WTC11 (cell line): ENCODE data around the gene HAVCR2.

Source experiments
- IRF2 ChIP-seq: sonication (generic); formaldehyde crosslinking; IDR thresholded peaks from 2 replicates; pipeline ENCODE4 v1.8.0; 2022; ENCODE audit warnings: low read depth, missing genetic modification reagents, borderline replicate concordance
- NFE2L1 ChIP-seq: sonication (generic); formaldehyde crosslinking; IDR thresholded peaks from 2 replicates; pipeline ENCODE4 v1.8.1; 2023; ENCODE audit warnings: missing genetic modification reagents
- SP1 ChIP-seq: sonication (generic); formaldehyde crosslinking; conservative IDR thresholded peaks from 2 replicates; pipeline ENCODE4 v1.8.1; 2022; ENCODE audit warnings: missing genetic modification reagents
- TP53 ChIP-seq: sonication (generic); formaldehyde crosslinking; IDR thresholded peaks from 2 replicates; pipeline ENCODE4 v1.8.1; 2023; ENCODE audit warnings: mild to moderate bottlenecking, missing genetic modification reagents
- ZNF232 ChIP-seq: sonication (generic); formaldehyde crosslinking; IDR thresholded peaks from 2 replicates; pipeline ENCODE4 v1.8.0; 2022; ENCODE audit warnings: mild to moderate bottlenecking, missing genetic modification reagents
- TF ChIP-seq, protein P1 (sequence below): sonication (generic); formaldehyde crosslinking; conservative IDR thresholded peaks from 2 replicates; pipeline ENCODE4 v1.8.1; 2023; ENCODE audit warnings: mild to moderate bottlenecking, low read depth, missing genetic modification reagents, moderate library complexity
- TF ChIP-seq, protein P2 (sequence below): sonication (generic); formaldehyde crosslinking; conservative IDR thresholded peaks from 2 replicates; pipeline ENCODE4 v1.8.1; 2022; ENCODE audit warnings: mild to moderate bottlenecking, missing genetic modification reagents
- TF ChIP-seq, protein P3 (sequence below): fragments of 200-600 bp; IDR thresholded peaks from 2 replicates; pipeline ENCODE4 v1.8.0; 2022; ENCODE audit warnings: antibody characterized with exemption
- TF ChIP-seq, protein P4 (sequence below): sonication (generic); formaldehyde crosslinking; IDR thresholded peaks from 2 replicates; pipeline ENCODE4 v1.8.0; 2022; ENCODE audit warnings: mild to moderate bottlenecking, missing genetic modification reagents
- TF ChIP-seq, protein P5 (sequence below): sonication (generic); formaldehyde crosslinking; IDR thresholded peaks from 2 replicates; pipeline ENCODE4 v1.8.1; 2022; ENCODE audit warnings: missing genetic modification reagents, borderline replicate concordance

DNA sequence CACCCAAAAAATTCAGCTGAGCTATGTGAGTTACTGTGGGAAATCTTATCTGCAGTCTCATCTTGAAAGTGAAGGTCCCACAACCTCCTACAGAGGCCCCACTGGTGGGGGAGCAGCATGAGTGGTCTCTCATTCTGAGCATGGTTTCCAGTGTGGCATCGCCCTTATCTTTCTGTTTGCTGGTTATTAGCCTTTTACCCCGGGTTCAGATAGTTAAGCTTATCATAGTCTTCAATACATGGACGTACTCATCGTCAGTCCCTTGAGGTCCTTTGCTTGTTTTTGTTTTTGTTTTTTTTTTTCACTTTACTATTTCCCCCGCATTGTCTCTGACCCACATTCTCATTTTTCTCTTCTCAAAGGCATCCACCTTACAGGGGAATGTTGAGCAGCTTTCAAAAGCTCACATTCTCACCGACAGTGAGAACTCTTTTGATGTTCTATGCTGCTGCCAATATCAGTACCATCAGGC is 7.7 kb upstream of the HAVCR2 start:
- TF ChIP-seq, protein P1, sequence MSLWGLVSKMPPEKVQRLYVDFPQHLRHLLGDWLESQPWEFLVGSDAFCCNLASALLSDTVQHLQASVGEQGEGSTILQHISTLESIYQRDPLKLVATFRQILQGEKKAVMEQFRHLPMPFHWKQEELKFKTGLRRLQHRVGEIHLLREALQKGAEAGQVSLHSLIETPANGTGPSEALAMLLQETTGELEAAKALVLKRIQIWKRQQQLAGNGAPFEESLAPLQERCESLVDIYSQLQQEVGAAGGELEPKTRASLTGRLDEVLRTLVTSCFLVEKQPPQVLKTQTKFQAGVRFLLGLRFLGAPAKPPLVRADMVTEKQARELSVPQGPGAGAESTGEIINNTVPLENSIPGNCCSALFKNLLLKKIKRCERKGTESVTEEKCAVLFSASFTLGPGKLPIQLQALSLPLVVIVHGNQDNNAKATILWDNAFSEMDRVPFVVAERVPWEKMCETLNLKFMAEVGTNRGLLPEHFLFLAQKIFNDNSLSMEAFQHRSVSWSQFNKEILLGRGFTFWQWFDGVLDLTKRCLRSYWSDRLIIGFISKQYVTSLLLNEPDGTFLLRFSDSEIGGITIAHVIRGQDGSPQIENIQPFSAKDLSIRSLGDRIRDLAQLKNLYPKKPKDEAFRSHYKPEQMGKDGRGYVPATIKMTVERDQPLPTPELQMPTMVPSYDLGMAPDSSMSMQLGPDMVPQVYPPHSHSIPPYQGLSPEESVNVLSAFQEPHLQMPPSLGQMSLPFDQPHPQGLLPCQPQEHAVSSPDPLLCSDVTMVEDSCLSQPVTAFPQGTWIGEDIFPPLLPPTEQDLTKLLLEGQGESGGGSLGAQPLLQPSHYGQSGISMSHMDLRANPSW (CRISPR knock-in tag): no peak
- TF ChIP-seq, protein P2, sequence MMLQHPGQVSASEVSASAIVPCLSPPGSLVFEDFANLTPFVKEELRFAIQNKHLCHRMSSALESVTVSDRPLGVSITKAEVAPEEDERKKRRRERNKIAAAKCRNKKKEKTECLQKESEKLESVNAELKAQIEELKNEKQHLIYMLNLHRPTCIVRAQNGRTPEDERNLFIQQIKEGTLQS (CRISPR knock-in tag): no peak
- TF ChIP-seq, protein P3, sequence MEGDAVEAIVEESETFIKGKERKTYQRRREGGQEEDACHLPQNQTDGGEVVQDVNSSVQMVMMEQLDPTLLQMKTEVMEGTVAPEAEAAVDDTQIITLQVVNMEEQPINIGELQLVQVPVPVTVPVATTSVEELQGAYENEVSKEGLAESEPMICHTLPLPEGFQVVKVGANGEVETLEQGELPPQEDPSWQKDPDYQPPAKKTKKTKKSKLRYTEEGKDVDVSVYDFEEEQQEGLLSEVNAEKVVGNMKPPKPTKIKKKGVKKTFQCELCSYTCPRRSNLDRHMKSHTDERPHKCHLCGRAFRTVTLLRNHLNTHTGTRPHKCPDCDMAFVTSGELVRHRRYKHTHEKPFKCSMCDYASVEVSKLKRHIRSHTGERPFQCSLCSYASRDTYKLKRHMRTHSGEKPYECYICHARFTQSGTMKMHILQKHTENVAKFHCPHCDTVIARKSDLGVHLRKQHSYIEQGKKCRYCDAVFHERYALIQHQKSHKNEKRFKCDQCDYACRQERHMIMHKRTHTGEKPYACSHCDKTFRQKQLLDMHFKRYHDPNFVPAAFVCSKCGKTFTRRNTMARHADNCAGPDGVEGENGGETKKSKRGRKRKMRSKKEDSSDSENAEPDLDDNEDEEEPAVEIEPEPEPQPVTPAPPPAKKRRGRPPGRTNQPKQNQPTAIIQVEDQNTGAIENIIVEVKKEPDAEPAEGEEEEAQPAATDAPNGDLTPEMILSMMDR: no peak
- TF ChIP-seq IRF2 (CRISPR knock-in tag) (no peak), ZNF232 (CRISPR knock-in tag) (no peak), NFE2L1 (CRISPR knock-in tag) (no peak), SP1 (CRISPR knock-in tag) (no peak), TP53 (CRISPR knock-in tag) (no peak)
- TF ChIP-seq, protein P4, sequence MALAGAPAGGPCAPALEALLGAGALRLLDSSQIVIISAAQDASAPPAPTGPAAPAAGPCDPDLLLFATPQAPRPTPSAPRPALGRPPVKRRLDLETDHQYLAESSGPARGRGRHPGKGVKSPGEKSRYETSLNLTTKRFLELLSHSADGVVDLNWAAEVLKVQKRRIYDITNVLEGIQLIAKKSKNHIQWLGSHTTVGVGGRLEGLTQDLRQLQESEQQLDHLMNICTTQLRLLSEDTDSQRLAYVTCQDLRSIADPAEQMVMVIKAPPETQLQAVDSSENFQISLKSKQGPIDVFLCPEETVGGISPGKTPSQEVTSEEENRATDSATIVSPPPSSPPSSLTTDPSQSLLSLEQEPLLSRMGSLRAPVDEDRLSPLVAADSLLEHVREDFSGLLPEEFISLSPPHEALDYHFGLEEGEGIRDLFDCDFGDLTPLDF (CRISPR knock-in tag): no peak
- TF ChIP-seq, protein P5, sequence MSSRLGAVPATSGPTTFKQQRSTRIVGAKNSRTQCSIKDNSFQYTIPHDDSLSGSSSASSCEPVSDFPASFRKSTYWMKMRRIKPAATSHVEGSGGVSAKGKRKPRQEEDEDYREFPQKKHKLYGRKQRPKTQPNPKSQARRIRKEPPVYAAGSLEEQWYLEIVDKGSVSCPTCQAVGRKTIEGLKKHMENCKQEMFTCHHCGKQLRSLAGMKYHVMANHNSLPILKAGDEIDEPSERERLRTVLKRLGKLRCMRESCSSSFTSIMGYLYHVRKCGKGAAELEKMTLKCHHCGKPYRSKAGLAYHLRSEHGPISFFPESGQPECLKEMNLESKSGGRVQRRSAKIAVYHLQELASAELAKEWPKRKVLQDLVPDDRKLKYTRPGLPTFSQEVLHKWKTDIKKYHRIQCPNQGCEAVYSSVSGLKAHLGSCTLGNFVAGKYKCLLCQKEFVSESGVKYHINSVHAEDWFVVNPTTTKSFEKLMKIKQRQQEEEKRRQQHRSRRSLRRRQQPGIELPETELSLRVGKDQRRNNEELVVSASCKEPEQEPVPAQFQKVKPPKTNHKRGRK (CRISPR knock-in tag): no peak
